Liver (tissue), 9 donors: Measurements from ENCODE around the gene SPON2. TPM values are rescaled to one million over a fixed set of nuclear protein-coding genes. Genes with fewer than 3 reads are reported as not detected.

Experiments
- DNase-seq: peaks from one replicate; pipeline ENCODE4 v3.0.0-alpha.2; 2017; ENCODE audit warnings: low spot score
- H3K27ac ChIP-seq, 2 donors: one replicate each; pipeline ENCODE4 v1.7.0; 2013; ENCODE audit warnings: inconsistent platforms in 2 of 2, low read length in 2 of 2, control low read depth in 1 of 2, low read depth in 1 of 2, mild to moderate bottlenecking in 1 of 2
- H3K27me3 ChIP-seq, 4 donors: one replicate each; pipeline versions ENCODE4 v1.6.1 to v1.7.0; 2013; ENCODE audit warnings: low read length in 3 of 4, inconsistent platforms in 1 of 4, mild to moderate bottlenecking in 1 of 4, moderate library complexity in 1 of 4; ENCODE audit not compliant: control insufficient read depth in 4 of 4, insufficient read depth in 4 of 4
- H3K36me3 ChIP-seq, 4 donors: one replicate each; pipeline versions ENCODE4 v1.6.1 to v1.7.0; 2013; ENCODE audit warnings: low read length in 3 of 4, mild to moderate bottlenecking in 3 of 4, low read depth in 1 of 4, moderate library complexity in 1 of 4; ENCODE audit not compliant: control insufficient read depth in 4 of 4, insufficient read depth in 3 of 4
- H3K4me1 ChIP-seq, 4 donors: one replicate each; pipeline versions ENCODE4 v1.6.1 to v1.7.0; 2013; ENCODE audit warnings: low read length in 3 of 4, mild to moderate bottlenecking in 3 of 4, moderate library complexity in 1 of 4; ENCODE audit not compliant: control insufficient read depth in 4 of 4, insufficient read depth in 4 of 4
- H3K4me3 ChIP-seq, 3 donors: one replicate each; pipeline versions ENCODE4 v1.6.1 to v1.7.0; 2013; ENCODE audit warnings: low read length in 3 of 3, control low read depth in 1 of 3, low read depth in 1 of 3, mild to moderate bottlenecking in 1 of 3
- H3K9ac ChIP-seq, 2 donors: one replicate each; pipeline ENCODE4 v1.7.0; 2013; ENCODE audit warnings: low read length in 2 of 2, mild to moderate bottlenecking in 2 of 2, moderate library complexity in 2 of 2, control low read depth in 1 of 2, low read depth in 1 of 2
- H3K9me3 ChIP-seq, 4 donors: one replicate each; pipeline versions ENCODE4 v1.6.1 to v1.7.0; 2013; ENCODE audit warnings: low read length in 3 of 4; ENCODE audit not compliant: control insufficient read depth in 4 of 4
- ATF3 ChIP-seq: IDR thresholded peaks from 2 replicates; pipeline ENCODE4 v1.6.1; 2016; ENCODE audit warnings: antibody characterized with exemption
- CTCF ChIP-seq: fragments of 150-350 bp; IDR thresholded peaks from 2 replicates; pipeline ENCODE4 v1.5.1; 2017; ENCODE audit warnings: improper control_type of control experiment, low read depth, low read length; ENCODE audit not compliant: missing input control
- EGR1 ChIP-seq, 2 donors: IDR thresholded peaks; 2 replicates each; pipeline ENCODE4 v1.6.1; 2016 to 2018; ENCODE audit warnings: antibody characterized with exemption in 2 of 2, low read depth in 2 of 2
- FOXA1 ChIP-seq: IDR thresholded peaks from 2 replicates; pipeline ENCODE4 v1.6.1; 2016; ENCODE audit warnings: antibody characterized with exemption
- FOXA2 ChIP-seq: IDR thresholded peaks from 2 replicates; pipeline ENCODE4 v1.6.1; 2016; ENCODE audit warnings: antibody characterized with exemption
- GABPA ChIP-seq, 2 donors: IDR thresholded peaks in 1 of 2; conservative IDR thresholded peaks in 1 of 2; 2 replicates each; pipeline ENCODE4 v1.6.1; 2016; ENCODE audit warnings: antibody characterized with exemption in 2 of 2, mild to moderate bottlenecking in 1 of 2, moderate library complexity in 1 of 2
- HNF4A ChIP-seq, 2 donors: conservative IDR thresholded peaks; 2 replicates each; pipeline ENCODE4 v1.6.1; 2016; ENCODE audit warnings: antibody characterized with exemption in 2 of 2, mild to moderate bottlenecking in 2 of 2
- HNF4G ChIP-seq: IDR thresholded peaks from 2 replicates; pipeline ENCODE4 v1.6.1; 2016; ENCODE audit warnings: antibody characterized with exemption
- JUND ChIP-seq, 2 donors: IDR thresholded peaks; 2 replicates each; pipeline ENCODE4 v1.6.1; 2016; ENCODE audit warnings: antibody characterized with exemption in 2 of 2
- MAX ChIP-seq: IDR thresholded peaks from 2 replicates; pipeline ENCODE4 v1.6.1; 2016; ENCODE audit warnings: antibody characterized with exemption
- RAD21 ChIP-seq, 2 donors: IDR thresholded peaks; 2 replicates each; pipeline ENCODE4 v1.6.1; 2016; ENCODE audit warnings: antibody characterized with exemption in 2 of 2, mild to moderate bottlenecking in 2 of 2
- RXRA ChIP-seq, 2 donors: IDR thresholded peaks; 2 replicates each; pipeline ENCODE4 v1.6.1; 2017 to 2018; ENCODE audit warnings: antibody characterized with exemption in 2 of 2, mild to moderate bottlenecking in 1 of 2
- SP1 ChIP-seq: IDR thresholded peaks from 2 replicates; pipeline ENCODE4 v1.6.1; 2018; ENCODE audit warnings: antibody characterized with exemption, mild to moderate bottlenecking
- TAF1 ChIP-seq: conservative IDR thresholded peaks from 2 replicates; pipeline ENCODE4 v1.6.1; 2016; ENCODE audit warnings: antibody characterized with exemption, mild to moderate bottlenecking
- ZBTB33 ChIP-seq: IDR thresholded peaks from 2 replicates; pipeline ENCODE4 v1.6.1; 2016; ENCODE audit warnings: antibody characterized with exemption
- WGBS: extraction: QIAGEN DNeasy Blood & Tissue Kit; methylation state at CpG from one replicate; pipeline ENCODE4 v1.1.7; 2013; 5-methylcytosine and 5-hydroxymethylcytosine counted together
- polyA plus RNA-seq, 2 donors: library from polyadenylated mRNA; stranded (reverse) in 1 of 2; unstranded in 1 of 2; fragments of 200-250 nt in 1 of 2; fragments of >200 nt in 1 of 2; fragmentation: Nextera tagmentation in 1 of 2; extraction: Ambion mirVana in 1 of 2; gene quantifications; one replicate each; pipeline versions ENCODE4 v1.2.1 to v1.2.3, GENCODE V29; 2013 to 2015
- total RNA-seq, 2 donors: library from RNA; depleted of rRNA; stranded (reverse); fragments of >200 nt; gene quantifications; one replicate each; pipeline ENCODE4 v1.2.3, GENCODE V29; 2014
- donor health status: healthy.
- donor health status: healthy.
- donor health status: healthy.
- donor health status: healthy.
- donor health status: healthy.

SPON2 gene
- total and polyA plus RNA-seq, 4 donors: 35.7 to 80.3 (median 72.3) TPM

- no peaks in the 10 kb centered on the region for H3K9me3 ChIP-seq
- H3K4me1 ChIP-seq: peaks cover 3 to 34% (median 11%) of the 10 kb centered on the region in 4 donors
- peak overlapping the region; percentile 53 to 69 for H3K27ac ChIP-seq
- 9% methylated on average over 51 of the region's 51 CpGs for WGBS
- peak overlapping the region; percentile 59 to 76 (median 61) for H3K4me3 ChIP-seq
- H3K36me3 ChIP-seq: peaks cover 1 to 6% (median 6%) of the 10 kb centered on the region in 4 donors
- peak overlapping the region; percentile 33 to 34 for H3K9ac ChIP-seq
- peak; percentile 71 for DNase-seq
- H3K27me3 ChIP-seq: no peaks in the 10 kb centered on the region
- TF ChIP-seq CTCF (peak; percentile 86), FOXA1 (no peak), RAD21 (IDR thresholded peaks at IDR 0.05) (peak; percentile 86 to 87)
Measured at GRCh38 chr4:1167244-1167949, 5.0 kb downstream of the SPON2 start.

GRCh38 chr4:1166509-1167243, 5.7 kb downstream of the SPON2 start:
- Histone ChIP-seq H3K4me1 (peaks cover 3 to 28% (median 11%) of the 10 kb centered on the region in 4 donors), H3K36me3 (peaks cover 1 to 6% (median 6%) of the 10 kb centered on the region in 4 donors), H3K27me3 (no peaks in the 10 kb centered on the region), H3K4me3 (no peak overlapping the region), H3K9me3 (no peaks in the 10 kb centered on the region), H3K9ac (no peak overlapping the region), H3K27ac (peak overlapping the region in 1 of 2 donors; percentile 69)
- no peak for DNase-seq
- TF ChIP-seq TAF1 (no peak), GABPA (IDR thresholded peaks at IDR 0.05 in 1 of 2, conservative IDR thresholded peaks at IDR 0.05 in 1 of 2) (no peak), RXRA (IDR thresholded peaks at IDR 0.05) (no peak), HNF4A (conservative IDR thresholded peaks at IDR 0.05) (no peak), RAD21 (IDR thresholded peaks at IDR 0.05) (no peak), ATF3 (no peak), MAX (no peak), FOXA1 (no peak), EGR1 (IDR thresholded peaks at IDR 0.05; ENCODE audit: low read depth in 2 of 2) (no peak), FOXA2 (no peak), SP1 (no peak), JUND (IDR thresholded peaks at IDR 0.05) (no peak), ZBTB33 (no peak), HNF4G (no peak)
- 58% methylated on average over 24 of the region's 24 CpGs for WGBS
